OCI-LY1 (cell line): ENCODE data around the gene NT5C2.
"Not testable (repeated sequence)": the region's sequence is repeated elsewhere in the genome, so short reads cannot be mapped to it uniquely, and the experiment has no call there.

Source experiments
- H2AFZ ChIP-seq: fragments of 200-600 bp; sonication (generic), shearing (Covaris generic); 2 replicates; pipeline ENCODE4 v1.6.0; 2014; ENCODE audit warnings: antibody characterized with exemption, mild to moderate bottlenecking, low read length
- H3F3A ChIP-seq: fragments of 200-600 bp; sonication (generic), shearing (Covaris generic); 2 replicates; pipeline ENCODE4 v1.6.0; 2014; ENCODE audit warnings: mild to moderate bottlenecking, antibody characterized with exemption, low read length, moderate library complexity; ENCODE audit not compliant: insufficient read depth
- H3K27ac ChIP-seq: fragments of 200-600 bp; sonication (generic); 2 replicates; pipeline ENCODE4 v1.5.1; 2014; ENCODE audit warnings: low read length, mixed run types, mild to moderate bottlenecking, low read depth; ENCODE audit not compliant: poor library complexity, severe bottlenecking
- H3K27me3 ChIP-seq: fragments of 200-600 bp; sonication (generic); 2 replicates; pipeline ENCODE4 v1.6.0; 2014; ENCODE audit warnings: antibody characterized with exemption, mild to moderate bottlenecking, low read length, moderate library complexity; ENCODE audit not compliant: insufficient read depth
- H3K36me3 ChIP-seq: fragments of 200-600 bp; sonication (generic); 2 replicates; pipeline ENCODE4 v1.6.1; 2014; ENCODE audit warnings: mild to moderate bottlenecking, antibody characterized with exemption, low read length, moderate library complexity, mixed read lengths; ENCODE audit not compliant: insufficient read depth
- H3K4me1 ChIP-seq: fragments of 200-600 bp; sonication (generic); 2 replicates; pipeline ENCODE4 v1.5.1; 2014; ENCODE audit warnings: mild to moderate bottlenecking, low read length, moderate library complexity; ENCODE audit not compliant: insufficient read depth, severe bottlenecking
- H3K4me2 ChIP-seq: fragments of 200-600 bp; sonication (generic), shearing (Covaris generic); 2 replicates; pipeline ENCODE4 v1.6.1; 2014; ENCODE audit warnings: low read length
- H3K4me3 ChIP-seq: fragments of 200-600 bp; sonication (generic); 2 replicates; pipeline ENCODE4 v1.5.1; 2014; ENCODE audit warnings: low read length, low read depth, mild to moderate bottlenecking, mixed read lengths; ENCODE audit not compliant: poor library complexity, severe bottlenecking
- H3K79me2 ChIP-seq: fragments of 200-600 bp; shearing (Covaris generic); 2 replicates; pipeline ENCODE4 v1.6.1; 2016; ENCODE audit warnings: mixed run types, low read length, mixed read lengths; ENCODE audit not compliant: insufficient read depth
- H3K9ac ChIP-seq: fragments of 200-600 bp; sonication (generic), shearing (Covaris generic); 2 replicates; pipeline ENCODE4 v1.6.1; 2014; ENCODE audit warnings: mild to moderate bottlenecking, low read length, mixed read lengths
- H3K9me2 ChIP-seq: fragments of 200-600 bp; sonication (generic), shearing (Covaris generic); 2 replicates; pipeline ENCODE4 v1.6.1; 2014; ENCODE audit warnings: low read depth, mild to moderate bottlenecking, low read length, mixed read lengths
- H3K9me3 ChIP-seq: fragments of 200-600 bp; shearing (Covaris generic); 2 replicates; pipeline ENCODE4 v1.6.1; 2014; ENCODE audit warnings: low read length, mixed read lengths
- H4K20me1 ChIP-seq: fragments of 200-600 bp; sonication (generic), shearing (Covaris generic); 2 replicates; pipeline ENCODE4 v1.6.0; 2016; ENCODE audit warnings: mild to moderate bottlenecking, low read length; ENCODE audit not compliant: insufficient read depth
- CTCF ChIP-seq: fragments of 200-600 bp; sonication (generic), shearing (Covaris generic); IDR thresholded peaks from 2 replicates; pipeline ENCODE4 v1.5.1; 2017; ENCODE audit warnings: mild to moderate bottlenecking, antibody characterized with exemption, low read length, moderate library complexity, mixed read lengths
- EZH2 ChIP-seq: fragments of 200-600 bp; sonication (generic), shearing (Covaris generic); IDR thresholded peaks from 2 replicates; pipeline ENCODE4 v1.8.0; 2017; ENCODE audit warnings: borderline replicate concordance, mixed run types, mild to moderate bottlenecking, antibody characterized with exemption, low read length, moderate library complexity, mixed read lengths

Gene NT5C2

GRCh38 chr10:103231047-103231551, 38.0 kb upstream of the NT5C2 start:
- Histone ChIP-seq H2AFZ (no peak overlapping the region), H3K27ac (no peak overlapping the region), H3K4me3 (no peak overlapping the region), H3K9ac (no peak overlapping the region), H4K20me1 (no peaks in the 10 kb centered on the region), H3K9me3 (no peaks in the 10 kb centered on the region), H3K9me2 (no peaks in the 10 kb centered on the region), H3K36me3 (no peaks in the 10 kb centered on the region), H3F3A (no peaks in the 10 kb centered on the region), H3K4me1 (peaks cover 11% of the 10 kb centered on the region), H3K27me3 (no peaks in the 10 kb centered on the region), H3K4me2 (no peak overlapping the region), H3K79me2 (no peaks in the 10 kb centered on the region)
- no peak for TF ChIP-seq EZH2
- TF ChIP-seq CTCF, result no peak

- no peak for TF ChIP-seq CTCF
- TF ChIP-seq EZH2, result no peak
- H3K4me1 ChIP-seq, result no peaks in the 10 kb centered on the region
- no peak overlapping the region for H2AFZ ChIP-seq
- no peaks in the 10 kb centered on the region; the same call in 1 of the 2 replicates for H3K36me3 ChIP-seq
- H3K79me2 ChIP-seq, result no peaks in the 10 kb centered on the region
- no peaks in the 10 kb centered on the region for H4K20me1 ChIP-seq
- no peak overlapping the region for H3K4me2 ChIP-seq
- no peak overlapping the region for H3K4me3 ChIP-seq
- no peaks in the 10 kb centered on the region for H3F3A ChIP-seq
- H3K27me3 ChIP-seq, result no peaks in the 10 kb centered on the region
- H3K9me3 ChIP-seq, result peaks cover 7% of the 10 kb centered on the region; the same call in 1 of the 2 replicates
- no peak overlapping the region for H3K9ac ChIP-seq
- no peaks in the 10 kb centered on the region for H3K9me2 ChIP-seq
- no peak overlapping the region for H3K27ac ChIP-seq
Observed at GRCh38 chr10:103227416-103227815, 34.3 kb upstream of the NT5C2 start.

- Histone ChIP-seq H3K4me3 (no peak overlapping the region), H3K9me2 (no peaks in the 10 kb centered on the region), H3K9me3 (peaks cover 7% of the 10 kb centered on the region; the same call in 1 of the 2 replicates), H4K20me1 (no peaks in the 10 kb centered on the region), H3K27me3 (no peaks in the 10 kb centered on the region), H3K36me3 (no peaks in the 10 kb centered on the region; the same call in 1 of the 2 replicates), H2AFZ (no peak overlapping the region), H3K4me2 (no peak overlapping the region), H3K9ac (no peak overlapping the region), H3K79me2 (no peaks in the 10 kb centered on the region), H3K27ac (no peak overlapping the region), H3F3A (no peaks in the 10 kb centered on the region), H3K4me1 (no peaks in the 10 kb centered on the region)
- TF ChIP-seq EZH2 (no peak), CTCF (no peak)
Observed at GRCh38 chr10:103225939-103226338, 32.9 kb upstream of the NT5C2 start.

- H2AFZ ChIP-seq, H3K4me2 ChIP-seq: not testable (repeated sequence)
Observed at GRCh38 chr10:103224721-103225120, 31.6 kb upstream of the NT5C2 start.

More at GRCh38 chr10:103224721-103225120, 31.6 kb upstream of the NT5C2 start:
- not testable (repeated sequence) for H3K27ac ChIP-seq, H4K20me1 ChIP-seq, H3K4me3 ChIP-seq, H3K27me3 ChIP-seq, H3K9ac ChIP-seq, H3F3A ChIP-seq, H3K9me2 ChIP-seq, H3K4me1 ChIP-seq, H3K79me2 ChIP-seq, H3K36me3 ChIP-seq, H3K9me3 ChIP-seq
